ENCODE results near the gene SOX6. TPM values are rescaled to one million over a fixed set of nuclear protein-coding genes. Genes with fewer than 3 reads are reported as not detected.

The SOX6 gene
- total and polyA plus RNA-seq, 2 of the 13 experiments (the other 11 are each of a cell fraction or from before 2014, with no cell fraction given) = 2.6 to 11.2 TPM

DNA sequence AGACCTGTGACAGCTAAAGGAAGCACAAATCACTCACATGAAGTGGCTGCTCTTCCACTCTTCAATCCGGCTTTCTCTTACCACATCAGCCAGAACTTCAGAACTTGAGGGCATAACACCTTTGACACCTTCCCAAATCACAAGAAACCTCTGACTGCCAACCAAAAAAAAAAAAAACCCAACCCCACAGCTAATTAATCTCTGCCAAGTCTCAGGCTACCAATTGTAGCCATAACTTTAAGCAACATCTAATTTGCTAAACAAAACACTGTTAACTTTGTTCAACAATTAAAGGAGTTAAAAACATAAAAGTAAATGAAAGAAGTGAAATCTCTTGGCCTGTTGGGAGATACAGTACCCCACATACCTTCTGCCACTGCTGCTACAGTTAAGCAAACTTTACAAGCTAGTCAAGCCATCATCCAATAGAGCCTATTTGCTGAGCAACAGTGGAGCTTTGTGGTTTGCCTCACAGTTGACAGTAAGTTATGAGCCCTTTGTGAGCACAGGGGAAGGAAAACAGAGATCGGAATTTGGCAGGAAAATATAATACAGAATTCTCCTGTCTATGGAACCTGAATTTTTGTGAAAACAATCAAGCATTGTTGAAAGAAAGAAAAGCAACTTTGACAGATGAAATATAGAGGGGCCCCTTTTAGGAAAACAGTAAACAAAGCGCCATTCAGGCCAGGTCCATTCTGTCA is at the start of gene SOX6 (continued):
- TF ChIP-seq, protein P1, sequence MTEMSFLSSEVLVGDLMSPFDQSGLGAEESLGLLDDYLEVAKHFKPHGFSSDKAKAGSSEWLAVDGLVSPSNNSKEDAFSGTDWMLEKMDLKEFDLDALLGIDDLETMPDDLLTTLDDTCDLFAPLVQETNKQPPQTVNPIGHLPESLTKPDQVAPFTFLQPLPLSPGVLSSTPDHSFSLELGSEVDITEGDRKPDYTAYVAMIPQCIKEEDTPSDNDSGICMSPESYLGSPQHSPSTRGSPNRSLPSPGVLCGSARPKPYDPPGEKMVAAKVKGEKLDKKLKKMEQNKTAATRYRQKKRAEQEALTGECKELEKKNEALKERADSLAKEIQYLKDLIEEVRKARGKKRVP (CRISPR knock-in tag; IDR thresholded peaks at IDR 0.05) = 0 out of 4 replicates have a peak, but pooled peaks of 1 of the 2 experiments have one; percentile 34
- TF ChIP-seq CENPT (CRISPR knock-in tag; IDR thresholded peaks at IDR 0.05; ENCODE audit: low read depth) = no peak
- TF ChIP-seq EP300 (IDR thresholded peaks at IDR 0.05; ENCODE audit: low read depth in 2 of 2, low read length in 2 of 2) = peak in 1 of 2 experiments; percentile 59; a peak in 1 of 4 replicates
- TF ChIP-seq EP300 (CRISPR knock-in tag; IDR thresholded peaks at IDR 0.05; ENCODE audit: borderline replicate concordance) = peak; percentile 61; the same call in 1 of the 2 replicates
- TF ChIP-seq ZBTB3 (CRISPR knock-in tag; IDR thresholded peaks at IDR 0.05; ENCODE audit: borderline replicate concordance, low read depth) = no peak
- no peak for TF ChIP-seq STAT5B (CRISPR knock-in tag; IDR thresholded peaks at IDR 0.05)
- TF ChIP-seq, protein P2, sequence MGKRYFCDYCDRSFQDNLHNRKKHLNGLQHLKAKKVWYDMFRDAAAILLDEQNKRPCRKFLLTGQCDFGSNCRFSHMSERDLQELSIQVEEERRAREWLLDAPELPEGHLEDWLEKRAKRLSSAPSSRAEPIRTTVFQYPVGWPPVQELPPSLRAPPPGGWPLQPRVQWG (CRISPR knock-in tag; IDR thresholded peaks at IDR 0.05; ENCODE audit: borderline replicate concordance, low read depth) = no peak
- TF ChIP-seq, protein P3, sequence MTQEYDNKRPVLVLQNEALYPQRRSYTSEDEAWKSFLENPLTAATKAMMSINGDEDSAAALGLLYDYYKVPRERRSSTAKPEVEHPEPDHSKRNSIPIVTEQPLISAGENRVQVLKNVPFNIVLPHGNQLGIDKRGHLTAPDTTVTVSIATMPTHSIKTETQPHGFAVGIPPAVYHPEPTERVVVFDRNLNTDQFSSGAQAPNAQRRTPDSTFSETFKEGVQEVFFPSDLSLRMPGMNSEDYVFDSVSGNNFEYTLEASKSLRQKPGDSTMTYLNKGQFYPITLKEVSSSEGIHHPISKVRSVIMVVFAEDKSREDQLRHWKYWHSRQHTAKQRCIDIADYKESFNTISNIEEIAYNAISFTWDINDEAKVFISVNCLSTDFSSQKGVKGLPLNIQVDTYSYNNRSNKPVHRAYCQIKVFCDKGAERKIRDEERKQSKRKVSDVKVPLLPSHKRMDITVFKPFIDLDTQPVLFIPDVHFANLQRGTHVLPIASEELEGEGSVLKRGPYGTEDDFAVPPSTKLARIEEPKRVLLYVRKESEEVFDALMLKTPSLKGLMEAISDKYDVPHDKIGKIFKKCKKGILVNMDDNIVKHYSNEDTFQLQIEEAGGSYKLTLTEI (CRISPR knock-in tag; conservative IDR thresholded peaks at IDR 0.05) = no peak
- TF ChIP-seq DR1 (CRISPR knock-in tag; IDR thresholded peaks at IDR 0.05) = no peak
- TF ChIP-seq RCOR2 (CRISPR knock-in tag; IDR thresholded peaks at IDR 0.05) = no peak
- TF ChIP-seq ZNF749 (CRISPR knock-in tag; IDR thresholded peaks at IDR 0.05; ENCODE audit: borderline replicate concordance) = no peak
- TF ChIP-seq SP1 (IDR thresholded peaks at IDR 0.05) = no peak
- no peak for TF ChIP-seq SP1 (CRISPR knock-in tag; IDR thresholded peaks at IDR 0.05)
- TF ChIP-seq NKX3-1 (CRISPR knock-in tag; IDR thresholded peaks at IDR 0.05) = no peak
- no peak for TF ChIP-seq FOXA1 (IDR thresholded peaks at IDR 0.05)
- peak; percentile 66 for TF ChIP-seq FOXA1 (CRISPR knock-in tag; IDR thresholded peaks at IDR 0.05)
- TF ChIP-seq, protein P4, sequence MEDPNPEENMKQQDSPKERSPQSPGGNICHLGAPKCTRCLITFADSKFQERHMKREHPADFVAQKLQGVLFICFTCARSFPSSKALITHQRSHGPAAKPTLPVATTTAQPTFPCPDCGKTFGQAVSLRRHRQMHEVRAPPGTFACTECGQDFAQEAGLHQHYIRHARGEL (CRISPR knock-in tag; IDR thresholded peaks at IDR 0.05) = no peak
- no peak for TF ChIP-seq MEF2D (CRISPR knock-in tag; IDR thresholded peaks at IDR 0.05)
- no peak for TF ChIP-seq ZNF256 (CRISPR knock-in tag; conservative IDR thresholded peaks at IDR 0.05)
- no peak for TF ChIP-seq ZNF720 (CRISPR knock-in tag; IDR thresholded peaks at IDR 0.05)
- no peak for TF ChIP-seq ZKSCAN1 (IDR thresholded peaks at IDR 0.05; ENCODE audit: low read length)
- no peak for TF ChIP-seq PAWR (CRISPR knock-in tag; IDR thresholded peaks at IDR 0.05; ENCODE audit: borderline replicate concordance)
- no peak for TF ChIP-seq ZNF792 (CRISPR knock-in tag; IDR thresholded peaks at IDR 0.05)
- TF ChIP-seq ZNF660 (CRISPR knock-in tag; IDR thresholded peaks at IDR 0.05; ENCODE audit: borderline replicate concordance, low read depth) = no peak
- no peak for TF ChIP-seq ATAD3A (CRISPR knock-in tag; IDR thresholded peaks at IDR 0.05)
- TF ChIP-seq, protein P5, sequence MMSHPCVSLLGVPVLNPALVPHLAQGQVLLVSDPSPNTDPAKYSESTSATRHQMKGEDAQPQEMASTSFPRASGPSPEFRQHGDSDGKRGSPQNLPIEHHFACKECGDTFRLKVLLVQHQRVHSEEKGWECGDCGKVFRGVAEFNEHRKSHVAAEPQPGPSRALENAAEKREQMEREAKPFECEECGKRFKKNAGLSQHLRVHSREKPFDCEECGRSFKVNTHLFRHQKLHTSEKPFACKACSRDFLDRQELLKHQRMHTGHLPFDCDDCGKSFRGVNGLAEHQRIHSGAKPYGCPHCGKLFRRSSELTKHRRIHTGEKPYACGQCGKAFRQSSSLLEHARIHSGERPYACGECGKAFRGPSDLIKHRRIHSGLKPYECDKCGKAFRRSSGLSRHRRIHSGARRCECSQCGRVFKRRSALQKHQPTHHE (CRISPR knock-in tag; IDR thresholded peaks at IDR 0.05; ENCODE audit: borderline replicate concordance) = no peak
